ENCODE data around the gene OR10S1.

OR10S1 gene

GRCh38 chr11:123973816-123974215 lies 3.8 kb downstream of the OR10S1 start:
- H3K4me3 ChIP-seq (replicated peaks; ENCODE audit: low read depth, low read length), result no peak overlapping the region
- no peak for DNase-seq (ENCODE audit: extremely low read depth, low read depth)
- TF ChIP-seq CTCF (IDR thresholded peaks at IDR 0.05; ENCODE audit: low read depth, low read length, missing control alignments), result no peak

GRCh38 chr11:123956752-123957151 lies 20.8 kb downstream of the OR10S1 start:
- no peak overlapping the region for H3K4me3 ChIP-seq (replicated peaks; ENCODE audit: low read depth, low read length)
- no peak for TF ChIP-seq CTCF (IDR thresholded peaks at IDR 0.05; ENCODE audit: low read depth, low read length, missing control alignments)
- DNase-seq (ENCODE audit: extremely low read depth, low read depth), result no peak

GRCh38 chr11:123945132-123945531 lies 32.4 kb downstream of the OR10S1 start:
- no peak for TF ChIP-seq CTCF (IDR thresholded peaks at IDR 0.05; ENCODE audit: low read depth, low read length, missing control alignments)
- no peak overlapping the region for H3K4me3 ChIP-seq (replicated peaks; ENCODE audit: low read depth, low read length)
- no peak for DNase-seq (ENCODE audit: extremely low read depth, low read depth)

- no peak for DNase-seq (ENCODE audit: extremely low read depth, low read depth)
- TF ChIP-seq CTCF (IDR thresholded peaks at IDR 0.05; ENCODE audit: low read depth, low read length, missing control alignments), result no peak
- H3K4me3 ChIP-seq (replicated peaks; ENCODE audit: low read depth, low read length), result no peak within 1 kb of the TSS
Measured at GRCh38 chr11:123943738-123944137, 33.8 kb downstream of the OR10S1 start, which contains the start of gene OR6T1. OR6T1 (minus strand) TSS chr11:123943838; CDS start chr11:123943838, 0 bp downstream.

GRCh38 chr11:123942413-123942812 lies 35.2 kb downstream of the OR10S1 start:
- H3K4me3 ChIP-seq (replicated peaks; ENCODE audit: low read depth, low read length), result no peak overlapping the region
- TF ChIP-seq CTCF (IDR thresholded peaks at IDR 0.05; ENCODE audit: low read depth, low read length, missing control alignments), result no peak
- no peak for DNase-seq (ENCODE audit: extremely low read depth, low read depth)

- TF ChIP-seq CTCF (IDR thresholded peaks at IDR 0.05; ENCODE audit: low read depth, low read length, missing control alignments), result no peak
- H3K4me3 ChIP-seq (replicated peaks; ENCODE audit: low read depth, low read length), result no peak within 1 kb of the TSS
- no peak for DNase-seq (ENCODE audit: extremely low read depth, low read depth)
Measured at GRCh38 chr11:123939317-123939716, 38.3 kb downstream of the OR10S1 start, which contains the start of gene OR4D5. OR4D5 (plus strand) TSS chr11:123939617; CDS start chr11:123939617, 0 bp downstream.
